A549 (cell line): ENCODE results near the gene LRRC2. TPM values are rescaled to one million over a fixed set of nuclear protein-coding genes. Genes with fewer than 3 reads are reported as not detected.

Source experiments
- ATAC-seq, 2 experiments: fragments of 200-7000 bp in 1 of 2; fragments of >200 bp in 1 of 2; cut with Nextera tagmentation in 1 of 2; cut with Tn5 transposase in 1 of 2; 3 replicates each; pipeline versions ENCODE4 v1.8.0 to v1.9.1; 2018 to 2020; ENCODE audit warnings: mild to moderate bottlenecking in 1 of 2, moderate library complexity in 1 of 2
- CTCF ChIA-PET: fragments of 300-600 bp; sonication (Branson Sonifier 250); formaldehyde crosslinking; extraction: SDS; loops from one replicate; lab custom pipeline; 2021; ENCODE audit warnings: antibody characterized with exemption, inconsistent platforms; lab: Yijun Ruan, JAX
- POLR2A ChIA-PET: fragments of 350-600 bp; formaldehyde crosslinking; extraction: SDS; loops from one replicate; lab custom pipeline; 2021; ENCODE audit warnings: antibody characterized with exemption, inconsistent platforms; lab: Yijun Ruan, JAX
- DNase-seq, 2 experiments: peaks; one replicate each; pipeline versions ENCODE4 v3.0.0 to v3.0.0-alpha.2; 2011 to 2016; ENCODE audit warnings: low read depth in 1 of 2, low spot score in 1 of 2
- FAIRE-seq: peaks from 2 replicates; lab custom pipeline; 2011; peaks lifted over from hg19 to GRCh38; lab: Jason Lieb, UNC
- H3K27ac ChIP-seq, 2 experiments: fragments of >200 bp; sonication (Bioruptor Twin); formaldehyde crosslinking; 3 replicates each; pipeline ENCODE4 v1.5.1; 2016 to 2017
- H3K4me1 ChIP-seq: fragments of >200 bp; sonication (Bioruptor Twin); formaldehyde crosslinking; 3 replicates; pipeline ENCODE4 v1.6.1; 2016
- H3K4me2 ChIP-seq: fragments of >200 bp; sonication (Bioruptor Twin); formaldehyde crosslinking; 3 replicates; pipeline ENCODE4 v1.6.1; 2016
- H3K4me3 ChIP-seq: fragments of >200 bp; sonication (Bioruptor Twin); formaldehyde crosslinking; 3 replicates; pipeline ENCODE4 v1.5.1; 2016
- H3K9me3 ChIP-seq: fragments of >200 bp; sonication (Bioruptor Twin); formaldehyde crosslinking; 3 replicates; pipeline ENCODE4 v1.6.1; 2016
- BHLHE40 ChIP-seq: IDR thresholded peaks from 2 replicates; pipeline ENCODE4 v1.6.1; 2012; ENCODE audit warnings: low read depth, low read length, inconsistent platforms
- CBX2 ChIP-seq: fragments of 200-600 bp; sonication (generic); IDR thresholded peaks from 2 replicates; pipeline ENCODE4 v1.6.1; 2016; ENCODE audit warnings: low read depth, mild to moderate bottlenecking, borderline replicate concordance
- CHD2 ChIP-seq: fragments of 150-350 bp; IDR thresholded peaks from 2 replicates; pipeline ENCODE4 v1.6.1; 2014; ENCODE audit warnings: low read length; ENCODE audit not compliant: partially characterized antibody
- E2F6 ChIP-seq: IDR thresholded peaks from 2 replicates; pipeline ENCODE4 v1.6.1; 2012; ENCODE audit warnings: low read depth, borderline replicate concordance
- ELK1 ChIP-seq: fragments of 150-350 bp; IDR thresholded peaks from 2 replicates; pipeline ENCODE4 v1.6.1; 2014; ENCODE audit warnings: low read depth, mild to moderate bottlenecking, low read length
- EP300 ChIP-seq, 2 experiments: fragments of >200 bp; sonication (Bioruptor Twin); formaldehyde crosslinking; IDR thresholded peaks; 2 replicates in 1 of 2; 3 replicates in 1 of 2; pipeline ENCODE4 v1.6.1; 2016 to 2017
- FOSB ChIP-seq: fragments of 250-450 bp; sonication (Bioruptor Pico); IDR thresholded peaks from 2 replicates; pipeline ENCODE4 v1.5.0; 2020; ENCODE audit warnings: mild to moderate bottlenecking, moderate library complexity
- HES2 ChIP-seq: fragments of >200 bp; sonication (Bioruptor Twin); formaldehyde crosslinking; IDR thresholded peaks from 2 replicates; pipeline ENCODE4 v1.6.1; 2016
- HMGXB4 ChIP-seq: fragments of 250-450 bp; sonication (Bioruptor Pico); IDR thresholded peaks from 2 replicates; pipeline ENCODE4 v1.5.0; 2021; ENCODE audit warnings: mild to moderate bottlenecking, moderate library complexity, borderline replicate concordance
- HOXA7 ChIP-seq: fragments of 250-450 bp; sonication (Bioruptor Pico); IDR thresholded peaks from 2 replicates; pipeline ENCODE4 v1.5.0; 2020; ENCODE audit warnings: mild to moderate bottlenecking, moderate library complexity
- KDM5A ChIP-seq: fragments of 200-600 bp; sonication (generic); IDR thresholded peaks from 2 replicates; pipeline ENCODE4 v1.6.1; 2016; ENCODE audit warnings: antibody characterized with exemption, mild to moderate bottlenecking
- MAFK ChIP-seq: fragments of 450-650 bp; IDR thresholded peaks from 2 replicates; pipeline ENCODE4 v1.6.1; 2014; ENCODE audit not compliant: partially characterized antibody
- MAZ ChIP-seq: fragments of 150-350 bp; IDR thresholded peaks from 2 replicates; pipeline ENCODE4 v1.6.1; 2014; ENCODE audit warnings: antibody characterized with exemption, low read depth, low read length, borderline replicate concordance
- MYC ChIP-seq: IDR thresholded peaks from 2 replicates; pipeline ENCODE4 v1.6.1; 2012; ENCODE audit warnings: mild to moderate bottlenecking, inconsistent platforms, low read length, improper control_type of control experiment, borderline replicate concordance
- NFE2L2 ChIP-seq: fragments of 150-350 bp; conservative IDR thresholded peaks from 2 replicates; pipeline ENCODE4 v1.6.1; 2014; ENCODE audit warnings: low read length
- NPAS2 ChIP-seq: fragments of 250-450 bp; sonication (Bioruptor Pico); IDR thresholded peaks from 2 replicates; pipeline ENCODE4 v1.8.0; 2022; ENCODE audit warnings: mild to moderate bottlenecking, moderate library complexity, borderline replicate concordance
- PBX3 ChIP-seq: IDR thresholded peaks from 2 replicates; pipeline ENCODE4 v1.6.1; 2012
- PHF8 ChIP-seq: fragments of 200-600 bp; sonication (generic); IDR thresholded peaks from 2 replicates; pipeline ENCODE4 v1.6.1; 2016; ENCODE audit warnings: low read depth, mild to moderate bottlenecking, antibody characterized with exemption, moderate library complexity, borderline replicate concordance
- POLR2AphosphoS2 ChIP-seq: conservative IDR thresholded peaks from 2 replicates; pipeline ENCODE4 v1.6.1; 2012; ENCODE audit warnings: low read length, improper control_type of control experiment, inconsistent platforms
- RARB ChIP-seq: fragments of 250-450 bp; sonication (Bioruptor Pico); IDR thresholded peaks from 2 replicates; pipeline ENCODE4 v1.8.0; 2021; ENCODE audit warnings: mild to moderate bottlenecking, moderate library complexity
- RCOR1 ChIP-seq: fragments of 150-350 bp; IDR thresholded peaks from 2 replicates; pipeline ENCODE4 v1.6.1; 2014; ENCODE audit warnings: antibody characterized with exemption, low read length, low read depth
- RFX5 ChIP-seq: fragments of 450-650 bp; IDR thresholded peaks from 2 replicates; pipeline ENCODE4 v1.7.1; 2014; ENCODE audit warnings: antibody characterized with exemption, mild to moderate bottlenecking, moderate library complexity
- TFCP2L1 ChIP-seq: fragments of 250-450 bp; sonication (Bioruptor Pico); IDR thresholded peaks from 2 replicates; pipeline ENCODE4 v1.5.0; 2021; ENCODE audit warnings: mild to moderate bottlenecking
- TP53 ChIP-seq: fragments of 250-450 bp; sonication (Bioruptor Pico); IDR thresholded peaks from 2 replicates; pipeline ENCODE4 v1.5.0; 2021; ENCODE audit warnings: mild to moderate bottlenecking, moderate library complexity
- USF2 ChIP-seq: fragments of 450-650 bp; IDR thresholded peaks from 2 replicates; pipeline ENCODE4 v1.6.1; 2014; ENCODE audit warnings: antibody characterized with exemption
- ZC3H11A ChIP-seq: fragments of 450-650 bp; IDR thresholded peaks from 2 replicates; pipeline ENCODE4 v1.6.1; 2014; ENCODE audit warnings: antibody characterized with exemption, mild to moderate bottlenecking
- ZFP36 ChIP-seq: fragments of 450-650 bp; IDR thresholded peaks from 2 replicates; pipeline ENCODE4 v1.6.1; 2014; ENCODE audit warnings: borderline replicate concordance; ENCODE audit not compliant: partially characterized antibody
- ZNF302 ChIP-seq: fragments of 250-450 bp; sonication (Bioruptor Pico); IDR thresholded peaks from 2 replicates; pipeline ENCODE4 v1.9.0; 2021; ENCODE audit warnings: inconsistent platforms, mild to moderate bottlenecking, moderate library complexity
- WGBS: methylation state at CpG from one replicate; pipeline ENCODE4 v1.1.6; 2017; ENCODE audit errors: missing lambda C conversion rate; 5-methylcytosine and 5-hydroxymethylcytosine counted together
- polyA plus RNA-seq, 4 experiments: library from polyadenylated mRNA; depleted of rRNA in 3 of 4; stranded (reverse); fragments of >200 nt; fragmentation: RNase III in 1 of 4; extraction: RNeasy Plus Mini Kit Qiagen cat#74134 plus additional on column Dnase treatment in 1 of 4; gene quantifications; 2 replicates in 3 of 4; 3 replicates in 1 of 4; pipeline ENCODE4 v1.2.3, GENCODE V29; 2011 to 2017

Gene LRRC2
- polyA plus RNA-seq, 2 of the 4 experiments (the other 2 are of a cell fraction) = not detected

- Histone ChIP-seq H3K4me2 (no peak overlapping the region), H3K4me3 (no peak overlapping the region), H3K27ac (no peak overlapping the region), H3K9me3 (no peaks in the 10 kb centered on the region), H3K4me1 (no peaks in the 10 kb centered on the region)
- FAIRE-seq (no peak), ATAC-seq (no peak), DNase-seq (no peak)
- ChIA-PET CTCF (interaction anchor here (0.6 to 7.0 kb wide), 7 partner anchors 19 to 138 kb away, joined by 3 to 100 read pairs (median 6); no protein-coding TSS in a partner anchor), POLR2A (no interaction called here)
- no peak for TF ChIP-seq NPAS2 (CRISPR knock-in tag)
- no peak for TF ChIP-seq FOSB
- no peak for TF ChIP-seq PBX3
- TF ChIP-seq ZC3H11A = no peak
- TF ChIP-seq POLR2AphosphoS2 = no peak
- no peak for TF ChIP-seq KDM5A
- TF ChIP-seq ELK1 = no peak
- TF ChIP-seq CBX2 = no peak
- TF ChIP-seq RARB (CRISPR knock-in tag) = no peak
- no peak for TF ChIP-seq ZFP36
- no peak for TF ChIP-seq USF2
- TF ChIP-seq MAFK = no peak
- no peak for TF ChIP-seq MYC
- TF ChIP-seq RFX5 = no peak
- TF ChIP-seq RCOR1 = no peak
- TF ChIP-seq PHF8 = no peak
- no peak for TF ChIP-seq NFE2L2
- WGBS = 42% methylated on average over 11 of the region's 11 CpGs
These were observed 74.7 kb downstream of the LRRC2 start for GRCh38 chr3:46491089-46492070.

GRCh38 chr3:46490338-46491084 lies 75.6 kb downstream of the LRRC2 start:
- no peaks in the 10 kb centered on the region for H3K9me3 ChIP-seq
- H3K4me1 ChIP-seq = no peaks in the 10 kb centered on the region
- no peak overlapping the region for H3K4me2 ChIP-seq
- FAIRE-seq (no peak), ATAC-seq (no peak), DNase-seq (no peak)
- no peak overlapping the region for H3K27ac ChIP-seq
- ChIA-PET POLR2A (no interaction called here), CTCF (interaction anchor here (0.6 to 7.0 kb wide), 9 partner anchors 10 to 203 kb away, joined by 3 to 100 read pairs (median 11); partner anchors contain the start of gene ALS2CL)
- H3K4me3 ChIP-seq = no peak overlapping the region
- WGBS = 39% methylated on average over 6 of the region's 6 CpGs
- TF ChIP-seq HOXA7 (CRISPR knock-in tag) (no peak), TP53 (no peak), MAFK (no peak), E2F6 (no peak), NPAS2 (CRISPR knock-in tag) (no peak), ZNF302 (CRISPR knock-in tag) (no peak), EP300 (IDR thresholded peaks at IDR 0.05) (no peak), NFE2L2 (no peak), MAZ (no peak), BHLHE40 (no peak), CBX2 (no peak), KDM5A (no peak), RCOR1 (no peak), RFX5 (no peak), CHD2 (no peak), HMGXB4 (CRISPR knock-in tag) (no peak), TFCP2L1 (CRISPR knock-in tag) (no peak), HES2 (no peak)
